GM18907 (cell line): ENCODE data around the gene TBC1D7.

ENCODE experiments used
- ATAC-seq: cut with Tn5 transposase; IDR thresholded peaks from one replicate; pipeline ENCODE4 v1.9.1; 2021; ENCODE audit warnings: mild to moderate bottlenecking, moderate library complexity; ENCODE audit not compliant: unreplicated experiment

Gene TBC1D7

DNA sequence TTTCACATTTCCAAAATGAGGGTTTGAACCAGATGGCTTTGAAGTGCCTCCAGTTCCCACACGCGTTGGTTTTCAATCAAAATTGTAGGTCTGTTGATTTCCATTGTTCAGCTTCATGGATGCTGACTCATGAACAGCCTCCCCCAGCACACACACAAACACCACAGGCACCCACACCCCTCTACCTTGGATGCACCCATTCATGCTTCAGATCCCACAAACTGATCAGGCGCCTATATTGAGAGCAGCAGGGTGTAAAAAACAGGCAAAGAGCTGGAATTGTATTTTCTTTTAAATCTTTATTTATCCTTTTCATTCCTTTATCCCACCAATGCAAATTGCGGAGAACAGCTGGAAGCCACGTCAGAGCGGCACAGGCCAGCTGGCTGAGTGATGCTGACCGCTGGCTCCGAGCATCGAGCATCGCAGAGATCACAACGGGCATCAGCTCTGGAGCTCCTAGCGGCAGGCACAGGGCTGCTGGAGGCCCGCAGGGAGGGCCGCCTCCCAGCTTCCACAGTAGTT lies 29.3 kb upstream of the TBC1D7 start:
- ATAC-seq = no peak

GRCh38 chr6:13355999-13356785 lies 27.9 kb upstream of the TBC1D7 start:
- ATAC-seq = peak; percentile 84

DNA sequence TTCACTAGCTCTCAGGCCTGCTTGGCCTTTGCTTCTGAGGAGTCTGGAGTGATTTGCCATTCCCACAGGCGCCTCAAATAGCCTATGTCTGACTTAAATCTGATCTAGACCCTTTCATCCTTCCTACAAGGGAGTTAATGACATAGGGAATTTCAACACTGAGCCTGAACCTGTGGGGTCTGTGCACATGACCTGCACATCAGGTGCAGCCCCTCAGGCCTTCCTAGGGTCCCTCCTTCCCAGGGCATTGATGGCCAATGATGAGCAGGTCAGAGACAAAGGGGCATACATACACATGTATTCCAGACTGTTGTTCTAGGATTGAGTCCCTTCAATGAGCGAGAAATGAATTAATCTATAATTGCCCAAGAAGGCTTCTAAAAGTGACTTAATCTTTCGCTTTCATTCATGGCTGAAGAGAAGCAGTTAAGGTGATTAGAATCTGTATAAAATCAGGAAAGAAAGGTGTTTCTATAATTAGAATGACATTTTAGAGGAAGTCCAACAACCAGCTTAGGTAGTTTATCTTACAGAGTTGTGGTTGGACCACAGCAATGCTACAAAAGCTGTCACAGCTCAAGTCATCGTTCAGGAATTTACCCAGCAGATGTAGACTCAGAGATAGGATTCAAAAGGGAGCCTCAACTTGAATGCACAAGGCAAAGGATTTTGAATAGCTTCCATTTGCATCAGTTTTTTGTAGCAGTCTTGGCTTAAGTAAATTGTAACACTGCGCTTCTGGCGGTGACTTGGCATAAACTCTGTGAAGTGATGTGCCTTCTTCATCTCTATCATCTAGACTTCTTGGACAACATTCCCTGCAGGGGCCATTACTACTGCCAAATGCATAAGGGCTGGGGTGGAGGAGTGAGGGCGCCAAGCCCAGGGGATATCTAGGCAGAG lies 27.0 kb upstream of the TBC1D7 start:
- ATAC-seq = peak; percentile 32

GRCh38 chr6:13354331-13355042 lies 26.1 kb upstream of the TBC1D7 start:
- no peak for ATAC-seq

DNA sequence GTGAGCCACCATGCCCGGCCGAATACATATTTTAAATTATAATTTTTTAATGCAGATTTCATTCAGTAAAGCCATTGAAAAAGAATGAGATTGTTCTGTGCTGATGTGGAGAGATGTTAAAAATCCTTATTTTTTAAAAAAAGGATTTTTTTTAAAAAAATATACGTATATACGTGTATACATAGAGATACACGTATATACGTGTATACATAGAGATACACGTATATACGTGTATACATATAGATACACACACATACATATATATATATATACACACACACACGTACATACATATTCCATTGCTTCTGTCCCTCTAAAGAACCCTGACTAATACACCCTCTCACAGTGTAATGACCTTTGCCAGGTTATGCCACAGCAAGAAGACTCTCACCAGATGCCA lies 23.8 kb upstream of the TBC1D7 start:
- ATAC-seq = no peak

- ATAC-seq = no peak
Measured at GRCh38 chr6:13351271-13351670, 22.9 kb upstream of the TBC1D7 start.

GRCh38 chr6:13349811-13350506 lies 21.6 kb upstream of the TBC1D7 start:
- ATAC-seq = no peak

- no peak for ATAC-seq
Measured at GRCh38 chr6:13348334-13349113, 20.2 kb upstream of the TBC1D7 start.

DNA sequence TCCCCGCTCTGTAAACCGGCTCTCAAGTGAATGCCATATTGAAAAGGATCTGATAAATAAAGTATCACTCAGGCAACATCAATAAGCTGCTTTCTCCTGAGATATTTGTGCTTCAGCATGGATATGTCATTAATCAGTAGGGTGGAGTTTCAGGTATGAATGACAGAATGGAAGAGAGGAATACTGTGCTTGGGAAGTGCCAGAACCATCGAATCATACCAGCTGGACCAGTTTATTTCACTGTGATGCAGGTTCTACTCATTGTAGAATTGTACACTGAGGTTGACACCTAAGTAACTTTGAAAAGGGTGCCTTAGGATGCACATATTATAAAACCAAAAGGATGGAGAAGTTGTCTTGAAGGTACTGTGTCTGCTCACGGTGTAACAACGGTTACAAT lies 17.9 kb upstream of the TBC1D7 start:
- ATAC-seq = no peak

GRCh38 chr6:13342414-13343019 lies 14.2 kb upstream of the TBC1D7 start:
- ATAC-seq = no peak

DNA sequence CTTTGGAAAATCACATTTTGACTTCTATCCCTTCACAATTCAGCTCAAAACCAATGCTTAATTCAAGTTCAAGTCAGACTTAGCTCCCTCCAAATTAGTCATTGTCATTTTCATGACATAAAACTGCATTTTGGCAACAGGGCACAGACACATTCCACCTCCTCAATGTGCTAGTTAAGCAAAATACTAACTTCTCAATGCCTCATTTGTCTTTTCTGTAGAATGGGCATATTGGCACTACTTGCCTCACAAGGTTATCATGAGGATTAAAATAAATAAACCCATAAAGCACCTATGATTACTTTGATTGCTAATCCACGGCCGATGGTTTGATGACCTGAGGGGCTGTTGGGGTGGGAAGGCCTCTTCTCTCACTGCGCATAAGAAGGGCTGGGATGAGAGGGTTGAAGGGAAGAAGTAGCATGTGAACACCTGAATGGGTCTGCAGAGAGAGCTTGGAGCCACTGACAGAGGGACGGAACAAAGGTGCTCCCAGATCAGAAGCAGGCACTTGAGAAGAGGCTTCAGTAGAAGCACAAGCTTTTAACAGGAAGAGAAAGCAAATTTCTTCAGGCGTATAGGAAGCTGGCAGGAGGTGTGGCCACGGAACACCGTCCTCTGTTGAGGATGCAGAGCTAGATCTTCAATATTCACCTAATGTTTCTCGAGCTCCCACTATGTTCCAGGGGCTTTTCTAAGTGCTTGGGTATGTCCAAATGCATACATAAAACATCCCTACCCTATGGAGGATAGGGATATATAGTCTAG lies 11.7 kb upstream of the TBC1D7 start:
- no peak for ATAC-seq

DNA sequence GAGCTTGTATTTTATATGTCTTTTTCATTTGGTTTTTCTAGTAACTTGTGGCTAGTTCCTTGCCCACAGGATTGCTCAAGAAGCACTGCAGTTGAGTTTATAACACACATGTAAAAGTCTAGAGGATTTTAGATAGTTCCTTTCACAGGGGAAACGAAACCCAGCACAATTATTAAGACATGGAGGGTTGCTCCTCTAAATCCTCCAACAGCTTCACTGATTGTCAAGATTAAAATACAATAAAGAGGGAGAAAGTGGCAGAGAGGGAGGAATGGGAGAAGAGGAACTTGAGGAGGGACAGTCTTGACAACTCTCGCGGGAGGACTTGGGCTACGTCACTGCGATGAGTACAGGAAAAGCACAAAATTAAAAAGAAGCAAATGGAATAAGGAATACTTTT lies 9.7 kb upstream of the TBC1D7 start:
- no peak for ATAC-seq

GRCh38 chr6:13336553-13336952 lies 8.2 kb upstream of the TBC1D7 start:
- no peak for ATAC-seq

GRCh38 chr6:13334953-13335352 lies 6.6 kb upstream of the TBC1D7 start:
- no peak for ATAC-seq

DNA sequence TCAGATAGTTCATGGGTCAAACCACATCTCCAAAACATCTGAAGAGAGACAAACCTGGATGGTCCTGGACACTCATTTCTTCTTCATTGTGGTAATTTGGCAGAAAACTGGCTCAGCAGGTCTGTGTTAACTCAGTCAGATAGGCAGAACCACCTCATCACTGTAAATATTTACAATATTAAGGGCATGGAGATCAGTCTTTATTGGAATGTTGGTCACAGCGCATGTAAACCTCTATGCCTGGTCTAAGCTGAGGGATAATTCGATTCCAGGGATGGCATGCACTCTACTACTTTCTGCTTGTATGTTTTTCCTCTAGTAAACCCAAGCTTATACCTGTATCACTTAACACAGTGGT lies 4.0 kb upstream of the TBC1D7 start:
- no peak for ATAC-seq

DNA sequence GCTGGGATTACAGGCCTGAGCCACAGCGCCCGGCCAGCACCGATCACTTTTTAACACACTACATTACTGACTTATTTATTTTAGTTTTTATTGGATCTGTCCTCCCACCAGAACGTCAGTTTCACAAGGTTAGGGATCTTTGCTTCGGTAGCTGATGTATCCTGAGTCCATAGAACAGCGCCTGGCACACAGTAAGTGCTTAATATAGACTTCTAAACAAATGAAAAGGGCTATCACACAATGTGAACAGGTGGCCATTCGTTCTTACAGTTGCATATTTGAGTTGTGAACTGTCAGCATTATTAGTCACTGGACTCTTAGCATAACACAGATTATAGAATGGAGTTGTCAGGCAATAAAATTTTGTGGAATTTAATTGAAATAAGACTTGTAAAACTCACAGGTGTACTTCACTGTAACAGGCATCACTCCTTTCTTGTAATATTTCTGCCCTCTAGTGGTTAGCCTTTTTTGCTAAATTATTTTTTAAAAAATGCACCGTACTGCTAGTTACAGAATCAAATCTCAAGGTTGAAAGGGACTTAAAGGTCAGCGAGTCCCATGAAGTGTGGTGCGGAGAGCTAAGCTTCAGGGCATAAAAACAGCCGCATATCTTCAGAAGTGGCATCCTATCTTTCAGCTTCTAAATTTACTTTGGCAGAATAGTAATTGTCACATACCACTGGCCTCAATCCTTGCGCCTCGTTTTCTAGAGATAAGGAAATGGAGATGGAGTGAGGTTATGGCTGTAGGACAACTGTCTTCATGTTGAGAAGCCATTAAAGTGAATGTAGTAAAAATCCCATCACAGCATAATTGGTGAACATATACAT lies 3.4 kb upstream of the TBC1D7 start:
- ATAC-seq = no peak

DNA sequence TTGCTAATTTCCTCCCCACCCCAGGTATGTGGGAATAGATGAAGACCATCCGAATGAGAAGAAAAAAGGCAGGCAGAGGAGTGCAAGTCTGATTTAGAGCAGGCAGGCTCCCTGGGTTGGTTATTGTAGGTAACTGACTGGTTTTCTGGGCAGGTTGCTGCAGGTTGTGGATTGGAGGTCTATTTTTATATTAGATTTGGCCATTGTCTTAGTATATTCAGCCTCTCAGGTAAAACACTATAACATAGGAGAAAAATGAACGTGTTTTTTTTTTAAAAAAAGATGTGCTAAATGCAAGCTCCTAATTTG lies 492 bp upstream of the TBC1D7 start:
- ATAC-seq = no peak

- ATAC-seq = peak; percentile 9
Measured at GRCh38 chr6:13327691-13328075, 654 bp downstream of the TBC1D7 start.
